Bronchial epithelial cell (primary cell): ENCODE measurements around the gene COL15A1. TPM values are rescaled to one million over a fixed set of nuclear protein-coding genes. Genes with fewer than 3 reads are reported as not detected.
"Not testable (repeated sequence)": the region's sequence is repeated elsewhere in the genome, so short reads cannot be mapped to it uniquely, and the experiment has no call there.

ENCODE experiments used
- DNase-seq: peaks from one replicate; pipeline ENCODE4 v3.0.0-alpha.2; 2010; ENCODE audit warnings: low read depth
- FAIRE-seq: peaks from 2 replicates; lab custom pipeline; 2011; peaks lifted over from hg19 to GRCh38; lab: Jason Lieb, UNC
- H3K27me3 ChIP-seq: 2 replicates; pipeline ENCODE4 v1.5.1; 2011; ENCODE audit warnings: low read length; ENCODE audit not compliant: control insufficient read depth, insufficient read depth
- H3K36me3 ChIP-seq: 2 replicates; pipeline ENCODE4 v1.5.1; 2011; ENCODE audit warnings: low read length; ENCODE audit not compliant: control insufficient read depth, insufficient read depth
- H3K4me3 ChIP-seq: 2 replicates; pipeline ENCODE4 v1.5.1; 2011; ENCODE audit warnings: mild to moderate bottlenecking, low read depth, low read length, control low read depth
- CTCF ChIP-seq: IDR thresholded peaks from 2 replicates; pipeline ENCODE4 v1.5.1; 2011; ENCODE audit warnings: mild to moderate bottlenecking, moderate library complexity, low read length, control low read depth, inconsistent platforms; ENCODE audit not compliant: insufficient read depth, severe bottlenecking
- total RNA-seq: library from RNA; depleted of rRNA; stranded (reverse); fragments of >200 nt; gene quantifications from 2 replicates; pipeline ENCODE4 v1.2.1, GENCODE V29; 2014

Gene COL15A1
- total RNA-seq, 1 donor from 2014 or later = 1.6 TPM

- TF ChIP-seq CTCF = no peak
- Histone ChIP-seq H3K27me3 (no peaks in the 10 kb centered on the region), H3K4me3 (no peak overlapping the region), H3K36me3 (no peaks in the 10 kb centered on the region)
- DNase-seq (no peak), FAIRE-seq (no peak)
Observed at GRCh38 chr9:98900244-98900643, 43.5 kb upstream of the COL15A1 start.

GRCh38 chr9:98900725-98901124 lies 43.0 kb upstream of the COL15A1 start:
- no peaks in the 10 kb centered on the region for H3K27me3 ChIP-seq
- FAIRE-seq = no peak
- no peaks in the 10 kb centered on the region for H3K36me3 ChIP-seq
- no peak for TF ChIP-seq CTCF
- no peak for DNase-seq
- no peak overlapping the region for H3K4me3 ChIP-seq

- not testable (repeated sequence) for H3K4me3 ChIP-seq, H3K27me3 ChIP-seq, FAIRE-seq, H3K36me3 ChIP-seq, DNase-seq
Observed at GRCh38 chr9:98901843-98902242, 41.9 kb upstream of the COL15A1 start.

- no peak overlapping the region for H3K4me3 ChIP-seq
- FAIRE-seq = no peak
- no peaks in the 10 kb centered on the region for H3K36me3 ChIP-seq
- no peak for TF ChIP-seq CTCF
- H3K27me3 ChIP-seq = no peaks in the 10 kb centered on the region
- no peak for DNase-seq
Observed at GRCh38 chr9:98902516-98902915, 41.2 kb upstream of the COL15A1 start.

- no peak for DNase-seq
- TF ChIP-seq CTCF = no peak
- Histone ChIP-seq H3K36me3 (no peaks in the 10 kb centered on the region), H3K27me3 (no peaks in the 10 kb centered on the region), H3K4me3 (no peak overlapping the region)
- no peak for FAIRE-seq
Observed at GRCh38 chr9:98902925-98903324, 40.8 kb upstream of the COL15A1 start.

- no peak overlapping the region for H3K4me3 ChIP-seq
- H3K27me3 ChIP-seq = no peaks in the 10 kb centered on the region
- no peak for FAIRE-seq
- no peak for TF ChIP-seq CTCF
- DNase-seq = no peak
- no peaks in the 10 kb centered on the region for H3K36me3 ChIP-seq
Observed at GRCh38 chr9:98903961-98904411, 39.7 kb upstream of the COL15A1 start.
